HL-60 (cell line): ENCODE data around the gene PPP1R12B.
"Not testable (repeated sequence)": the region's sequence is repeated elsewhere in the genome, so short reads cannot be mapped to it uniquely, and the experiment has no call there.

ENCODE experiments used
- DNase-seq, 2 experiments: peaks; one replicate each; pipeline ENCODE4 v3.0.0-alpha.2; 2010 to 2020; ENCODE audit warnings: low read depth in 1 of 2, low spot score in 1 of 2
- H3K27ac ChIP-seq: fragments of 250-450 bp; sonication (Bioruptor Pico); replicated peaks from 2 replicates; pipeline ENCODE4 v1.5.1; 2020; ENCODE audit warnings: mild to moderate bottlenecking, moderate library complexity
- H3K27me3 ChIP-seq: fragments of 250-450 bp; sonication (Bioruptor Pico); 2 replicates; pipeline ENCODE4 v1.5.1; 2021; ENCODE audit warnings: mild to moderate bottlenecking, moderate library complexity; ENCODE audit not compliant: insufficient read depth, poor library complexity, severe bottlenecking
- H3K4me3 ChIP-seq: replicated peaks from 2 replicates; pipeline ENCODE4 v1.5.1; 2011; ENCODE audit warnings: mild to moderate bottlenecking, control low read depth, low read length; ENCODE audit not compliant: insufficient read depth
- CTCF ChIP-seq: IDR thresholded peaks from one replicate; pipeline ENCODE4 v1.5.1; 2011; ENCODE audit warnings: low read length, control low read depth, inconsistent platforms; ENCODE audit not compliant: insufficient read depth
- GABPA ChIP-seq: IDR thresholded peaks from 2 replicates; pipeline ENCODE4 v1.6.1; 2012; ENCODE audit warnings: low read depth
- POLR2AphosphoS5 ChIP-seq: IDR thresholded peaks from 2 replicates; pipeline ENCODE4 v1.6.1; 2012; ENCODE audit warnings: low read depth
- REST ChIP-seq: IDR thresholded peaks from 2 replicates; pipeline ENCODE4 v1.6.1; 2012; ENCODE audit warnings: low read depth; ENCODE audit not compliant: insufficient replicate concordance
- SPI1 ChIP-seq: IDR thresholded peaks from 2 replicates; pipeline ENCODE4 v1.6.1; 2012; ENCODE audit warnings: low read depth, mild to moderate bottlenecking, borderline replicate concordance

Gene PPP1R12B

GRCh38 chr1:202367271-202367670, 18.8 kb downstream of the PPP1R12B start:
- no peak for DNase-seq
- no peaks in the 10 kb centered on the region for H3K27me3 ChIP-seq
- H3K27ac ChIP-seq = no peak overlapping the region

GRCh38 chr1:202370906-202371305, 22.4 kb downstream of the PPP1R12B start:
- not testable (repeated sequence) for H3K4me3 ChIP-seq, H3K27me3 ChIP-seq

More at GRCh38 chr1:202367271-202367670, 18.8 kb downstream of the PPP1R12B start:
- H3K4me3 ChIP-seq = no peak overlapping the region
- TF ChIP-seq GABPA = no peak
- TF ChIP-seq SPI1 = no peak
- TF ChIP-seq POLR2AphosphoS5 = no peak
- no peak for TF ChIP-seq REST
- TF ChIP-seq CTCF = no peak

GRCh38 chr1:202374099-202374498, 25.6 kb downstream of the PPP1R12B start:
- Histone ChIP-seq H3K27me3 (no peaks in the 10 kb centered on the region), H3K27ac (no peak overlapping the region), H3K4me3 (no peak overlapping the region)
- no peak for TF ChIP-seq CTCF
- TF ChIP-seq REST = no peak
- TF ChIP-seq SPI1 = no peak
- TF ChIP-seq GABPA = no peak
- TF ChIP-seq POLR2AphosphoS5 = no peak
- DNase-seq = no peak

More at GRCh38 chr1:202370906-202371305, 22.4 kb downstream of the PPP1R12B start:
- DNase-seq, H3K27ac ChIP-seq: not testable (repeated sequence)

GRCh38 chr1:202375175-202375574, 26.7 kb downstream of the PPP1R12B start:
- not testable (repeated sequence) for DNase-seq

GRCh38 chr1:202376247-202376646, 27.7 kb downstream of the PPP1R12B start:
- Histone ChIP-seq H3K27me3 (no peaks in the 10 kb centered on the region), H3K27ac (no peak overlapping the region), H3K4me3 (no peak overlapping the region)
- TF ChIP-seq GABPA (no peak), REST (no peak), POLR2AphosphoS5 (no peak), CTCF (no peak), SPI1 (no peak)
- peak in 1 of 2 experiments; percentile 32 for DNase-seq

More at GRCh38 chr1:202375175-202375574, 26.7 kb downstream of the PPP1R12B start:
- 0 out of 2 replicates have a peak overlapping the region, but pooled peaks have one; percentile 8 for H3K27ac ChIP-seq
- not testable (repeated sequence) for H3K27me3 ChIP-seq, H3K4me3 ChIP-seq

GRCh38 chr1:202379884-202380529, 31.5 kb downstream of the PPP1R12B start:
- not testable (repeated sequence) for H3K4me3 ChIP-seq, H3K27ac ChIP-seq

More at GRCh38 chr1:202379884-202380529, 31.5 kb downstream of the PPP1R12B start:
- not testable (repeated sequence) for DNase-seq, H3K27me3 ChIP-seq
